HG02571 (cell line): Measurements from ENCODE around the gene CYP26B1.

ENCODE experiments used
- ATAC-seq: cut with Tn5 transposase; IDR thresholded peaks from one replicate; pipeline ENCODE4 v1.9.1; 2021; ENCODE audit warnings: mild to moderate bottlenecking, moderate library complexity; ENCODE audit not compliant: unreplicated experiment

Gene CYP26B1

GRCh38 chr2:72147303-72147971 lies at the start of gene CYP26B1:
Gene CYP26B1 (minus strand): TSS chr2:72147862. CDS start chr2:72147834, 28 bp downstream.
- ATAC-seq: no peak

GRCh38 chr2:72193723-72194122 lies 46.1 kb upstream of the CYP26B1 start:
- ATAC-seq: no peak

GRCh38 chr2:72191441-72191840 lies 43.8 kb upstream of the CYP26B1 start:
- no peak for ATAC-seq

GRCh38 chr2:72185206-72185605 lies 37.5 kb upstream of the CYP26B1 start:
- no peak for ATAC-seq

GRCh38 chr2:72183466-72183865 lies 35.8 kb upstream of the CYP26B1 start:
- ATAC-seq: no peak

- no peak for ATAC-seq
These were observed 35.4 kb upstream of the CYP26B1 start for GRCh38 chr2:72183016-72183415.

- no peak for ATAC-seq
These were observed 34.9 kb upstream of the CYP26B1 start for GRCh38 chr2:72182547-72182946.

GRCh38 chr2:72181616-72182015 lies 34.0 kb upstream of the CYP26B1 start:
- ATAC-seq: no peak

- no peak for ATAC-seq
These were observed 32.7 kb upstream of the CYP26B1 start for GRCh38 chr2:72180351-72180750.

- ATAC-seq: no peak
These were observed 30.9 kb upstream of the CYP26B1 start for GRCh38 chr2:72178551-72178950.

GRCh38 chr2:72176281-72176680 lies 28.6 kb upstream of the CYP26B1 start:
- ATAC-seq: no peak

- ATAC-seq: no peak
These were observed 28.0 kb upstream of the CYP26B1 start for GRCh38 chr2:72175636-72176035.

GRCh38 chr2:72173640-72174321 lies 26.1 kb upstream of the CYP26B1 start:
- no peak for ATAC-seq

- ATAC-seq: no peak
These were observed 24.8 kb upstream of the CYP26B1 start for GRCh38 chr2:72172478-72172877.

- no peak for ATAC-seq
These were observed 18.6 kb upstream of the CYP26B1 start for GRCh38 chr2:72166279-72166678.

- no peak for ATAC-seq
These were observed 18.1 kb upstream of the CYP26B1 start for GRCh38 chr2:72165792-72166191.

- no peak for ATAC-seq
These were observed 14.9 kb upstream of the CYP26B1 start for GRCh38 chr2:72162574-72162973.

- no peak for ATAC-seq
These were observed 11.7 kb upstream of the CYP26B1 start for GRCh38 chr2:72159211-72159993.

GRCh38 chr2:72157871-72158771 lies 10.5 kb upstream of the CYP26B1 start:
- no peak for ATAC-seq

GRCh38 chr2:72156872-72157271 lies 9.2 kb upstream of the CYP26B1 start:
- no peak for ATAC-seq

- no peak for ATAC-seq
These were observed 8.1 kb upstream of the CYP26B1 start for GRCh38 chr2:72155737-72156136.
